HG03175 (cell line): ENCODE results near the gene AP1S2.
"Not testable (repeated sequence)": the region's sequence is repeated elsewhere in the genome, so short reads cannot be mapped to it uniquely, and the experiment has no call there.

Experiments
- ATAC-seq: cut with Tn5 transposase; IDR thresholded peaks from one replicate; pipeline ENCODE4 v1.9.1; 2021; ENCODE audit warnings: mild to moderate bottlenecking, moderate library complexity; ENCODE audit not compliant: unreplicated experiment

AP1S2 gene

DNA sequence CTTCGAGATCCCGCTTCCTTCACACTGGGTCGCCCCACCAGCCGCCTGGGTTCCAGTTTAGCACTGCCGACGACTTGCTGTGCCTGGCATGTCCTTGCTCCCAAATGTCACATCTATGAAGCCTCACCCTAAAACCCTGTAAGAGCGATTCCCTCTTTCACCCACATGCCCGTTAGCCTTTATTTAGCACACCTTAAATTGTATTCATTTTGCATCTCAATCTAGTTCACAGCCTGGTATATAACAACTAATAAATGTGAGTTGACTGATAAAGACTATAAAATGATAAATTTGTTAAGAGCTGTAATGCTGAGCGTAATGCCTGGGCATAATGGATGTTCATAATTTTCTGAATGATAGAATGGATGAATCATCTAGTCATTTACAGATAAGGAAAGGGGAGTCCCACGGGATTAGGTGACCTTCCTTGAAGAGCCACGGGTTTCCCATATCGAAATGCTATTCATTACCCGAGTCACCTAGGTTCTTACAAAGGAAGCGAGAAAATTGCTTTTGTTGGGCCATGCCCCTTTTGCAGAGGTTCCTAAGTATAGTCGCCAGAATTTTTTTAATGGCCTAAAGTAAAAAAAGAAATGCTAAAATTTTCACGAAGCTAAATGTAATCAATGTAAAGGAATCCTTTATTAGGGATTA is 1.1 kb upstream of the AP1S2 start:
- no peak for ATAC-seq

DNA sequence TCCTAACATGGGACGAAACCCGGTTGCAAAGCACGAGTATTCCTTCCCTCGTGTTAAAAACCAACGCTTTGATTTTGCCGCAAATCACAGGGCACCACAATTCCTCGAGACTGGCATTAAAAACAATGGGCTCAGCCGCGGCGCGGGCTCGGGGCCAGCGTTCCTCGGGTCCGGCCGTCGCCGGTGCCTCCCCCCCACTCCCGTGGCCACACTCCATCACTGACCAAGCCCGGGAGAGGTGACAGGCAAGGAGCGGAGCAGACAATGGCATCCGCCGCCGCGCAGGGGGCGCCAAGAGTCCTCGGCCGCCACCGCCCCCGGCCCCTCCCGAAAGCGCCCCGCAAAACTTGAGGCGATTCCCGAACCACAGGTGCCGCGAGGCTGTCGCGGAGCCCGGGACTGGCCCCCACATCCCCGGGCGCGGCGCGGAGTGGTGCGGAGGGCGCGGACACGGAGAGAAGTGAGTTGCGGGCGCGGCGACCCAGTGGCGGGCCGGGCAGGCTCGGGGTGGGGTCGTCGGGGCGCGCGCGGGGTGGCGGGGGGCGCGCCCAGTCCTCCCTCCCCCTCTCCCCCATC is 445 bp downstream of the AP1S2 start:
- ATAC-seq = peak; percentile 31

DNA sequence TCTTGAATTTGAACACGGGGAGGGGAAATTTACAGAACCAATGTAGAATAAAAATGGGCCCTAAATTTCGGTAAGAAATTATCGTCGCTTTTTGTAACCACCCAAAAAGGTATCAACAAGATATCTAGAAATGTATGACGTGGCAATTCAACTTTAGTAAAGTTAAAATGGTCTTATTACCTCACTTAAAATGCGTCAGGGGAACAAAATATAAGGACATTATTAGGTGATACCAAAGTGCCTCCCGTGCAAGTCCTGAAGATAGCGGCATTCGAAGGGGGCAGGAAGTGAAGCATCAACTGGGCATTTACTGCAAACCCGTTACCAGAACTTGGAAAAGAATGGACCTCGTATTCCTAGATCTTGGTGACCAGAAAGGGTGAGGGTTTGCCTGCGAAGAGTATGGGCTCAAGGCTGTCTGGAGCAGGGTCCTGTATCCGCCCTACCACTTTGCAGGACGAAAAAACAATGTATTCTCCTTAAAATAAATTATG is 980 bp downstream of the AP1S2 start:
- ATAC-seq = no peak

DNA sequence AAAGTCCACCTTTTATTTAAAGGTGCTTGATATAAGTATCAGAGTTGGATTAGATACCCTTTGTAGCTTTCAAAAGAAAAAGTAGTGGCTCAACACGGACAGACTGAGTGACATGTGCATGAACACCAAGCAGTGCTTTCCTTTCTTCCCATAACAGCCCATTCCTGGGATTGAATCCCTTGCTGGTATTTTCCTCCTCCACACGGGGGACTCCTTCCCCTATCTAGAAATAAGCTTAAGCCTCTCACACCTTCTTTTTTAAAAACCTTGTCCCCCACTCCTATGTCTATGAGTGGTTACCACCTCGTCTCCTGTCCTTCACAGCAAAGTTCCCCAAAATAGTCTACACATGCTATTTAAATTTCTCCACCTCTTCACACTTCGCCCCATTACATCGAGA is 5.1 kb downstream of the AP1S2 start:
- no peak for ATAC-seq

DNA sequence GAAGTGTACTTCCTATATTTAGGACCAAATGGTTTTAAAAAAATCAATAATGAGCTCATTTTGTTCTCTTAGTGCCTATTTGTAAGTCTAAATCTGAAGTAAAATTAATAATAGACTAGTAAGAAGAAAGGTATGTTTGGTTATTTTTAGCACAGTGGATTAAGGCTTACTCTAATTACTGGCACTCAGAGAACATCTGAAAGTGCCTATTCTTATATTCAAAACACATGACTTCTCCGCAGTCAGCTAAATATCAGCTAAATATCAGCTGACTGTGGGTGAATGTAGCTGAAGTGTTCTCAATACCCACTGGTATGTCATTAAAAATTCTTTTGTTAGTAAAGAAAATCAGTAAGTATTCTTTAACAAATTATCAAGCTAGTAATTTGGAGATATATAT is 6.0 kb downstream of the AP1S2 start:
- ATAC-seq = no peak

DNA sequence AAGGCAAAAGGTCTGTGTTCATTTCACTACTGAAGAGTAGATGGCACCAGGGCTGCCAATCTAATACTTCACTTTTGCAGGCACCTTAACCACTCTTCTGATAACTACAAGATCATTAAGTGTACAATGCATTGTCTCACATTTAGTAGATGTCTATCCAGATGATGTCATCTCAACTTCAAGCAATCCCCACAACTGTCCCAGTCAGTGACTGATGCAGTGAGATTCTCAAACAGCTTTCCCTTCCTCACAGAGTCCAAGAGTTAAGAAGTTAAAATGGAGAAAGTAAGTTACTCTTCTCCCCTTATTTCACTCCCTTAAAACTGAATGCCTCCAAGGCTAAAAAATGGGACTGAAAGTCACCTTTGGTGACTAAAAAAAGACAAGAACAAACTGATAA is 10.7 kb downstream of the AP1S2 start:
- ATAC-seq = no peak

DNA sequence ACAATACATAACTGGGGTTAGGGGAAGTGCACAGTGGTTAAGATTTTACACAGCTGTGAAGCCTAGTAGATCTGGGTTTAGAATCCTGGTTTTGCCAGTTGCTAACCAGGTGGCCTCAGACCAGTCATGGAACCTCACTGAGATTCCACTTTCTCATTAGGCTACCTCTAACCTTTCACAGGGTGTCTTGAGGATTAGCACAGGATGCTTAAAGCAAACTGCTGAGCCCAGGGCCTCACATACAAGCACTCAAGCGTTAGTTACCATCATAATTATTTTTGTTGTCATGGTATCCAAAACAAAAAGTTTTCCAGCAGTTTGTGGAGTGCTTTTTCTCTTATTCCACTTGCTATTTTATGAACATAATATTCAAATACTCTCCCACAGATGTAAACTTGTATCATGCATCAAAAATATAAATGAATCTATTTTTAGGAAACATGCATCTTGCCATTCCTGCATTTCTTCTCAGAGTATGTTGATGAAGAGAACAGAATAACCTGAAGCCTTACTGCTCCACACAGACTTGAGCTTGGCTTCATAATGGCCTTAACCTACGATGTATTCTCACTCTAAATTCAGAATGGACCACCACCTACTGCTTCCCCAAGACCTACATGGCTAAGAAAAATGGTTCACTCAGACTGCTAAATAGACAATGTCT is 12.6 kb downstream of the AP1S2 start:
- no peak for ATAC-seq

DNA sequence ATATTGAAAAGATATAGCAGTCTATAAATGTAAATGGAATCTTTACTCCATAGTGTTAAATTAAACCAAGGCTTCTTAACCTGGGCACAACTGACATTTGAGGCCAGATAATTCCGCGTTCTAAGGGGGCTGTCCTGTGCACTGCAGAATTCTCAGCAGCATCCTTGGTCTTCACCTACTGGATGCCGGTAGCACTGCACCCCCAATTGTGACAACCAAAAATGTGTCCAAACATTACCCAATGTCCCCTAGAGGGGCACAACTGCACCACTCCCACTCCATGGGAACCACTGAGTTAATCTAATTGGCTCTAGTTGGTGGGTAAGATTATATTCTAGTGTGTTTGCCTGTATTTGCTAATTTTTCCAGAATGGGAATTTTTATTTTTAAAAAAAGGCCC is 16.6 kb downstream of the AP1S2 start:
- ATAC-seq = no peak

DNA sequence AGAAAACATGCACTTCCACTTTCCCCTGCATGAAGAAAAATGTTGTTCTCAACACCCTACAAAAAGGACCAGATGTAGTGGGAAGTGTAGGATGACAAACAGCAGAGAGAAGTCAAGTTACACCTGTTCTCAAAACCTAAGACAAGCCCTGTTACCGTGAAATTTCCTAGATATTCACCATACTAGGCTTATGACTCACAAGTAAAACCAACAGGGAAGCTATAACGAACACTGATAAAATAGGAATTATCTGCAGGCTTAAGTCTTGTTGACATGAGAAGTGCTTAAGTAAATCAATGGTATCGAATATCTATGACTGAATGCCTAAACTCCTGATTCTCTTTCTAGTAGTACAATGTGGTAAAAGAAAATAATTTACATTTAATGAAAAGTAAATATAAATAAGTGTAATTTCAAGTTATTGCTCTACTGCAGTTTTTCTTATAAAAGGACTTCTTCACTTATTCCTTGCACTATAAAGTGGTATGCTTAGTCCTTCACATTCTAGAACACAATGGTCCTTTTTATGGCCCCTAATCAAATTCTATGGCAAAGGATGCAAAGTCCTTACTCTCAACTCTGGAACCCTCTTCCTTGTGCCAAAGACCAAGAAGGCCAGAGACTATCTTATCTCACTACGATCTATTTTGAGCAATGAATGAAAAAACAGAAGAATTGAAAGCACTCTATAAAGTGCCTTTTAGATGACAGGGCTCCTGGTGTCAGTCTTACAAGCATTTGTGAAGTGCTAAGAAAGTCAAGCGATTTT is 19.6 kb downstream of the AP1S2 start:
- no peak for ATAC-seq

DNA sequence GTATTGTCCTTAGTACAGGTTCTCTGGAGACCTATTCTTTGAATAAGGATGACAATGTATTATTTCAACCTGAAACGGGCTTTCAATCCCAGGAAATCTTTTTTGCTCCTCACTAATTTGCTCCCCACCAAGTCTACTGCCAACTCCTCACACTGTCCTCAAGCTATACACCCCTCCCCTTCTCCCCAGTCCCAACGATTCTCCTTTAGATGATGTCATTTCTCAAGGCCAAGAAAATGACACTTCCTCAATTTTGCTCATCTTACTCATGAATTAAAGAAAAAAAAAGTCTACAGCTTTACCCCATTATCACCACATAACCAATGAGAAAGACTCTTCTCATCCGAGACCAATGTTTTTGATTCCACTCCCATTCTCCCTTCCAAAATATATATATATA is 20.6 kb downstream of the AP1S2 start:
- no peak for ATAC-seq

DNA sequence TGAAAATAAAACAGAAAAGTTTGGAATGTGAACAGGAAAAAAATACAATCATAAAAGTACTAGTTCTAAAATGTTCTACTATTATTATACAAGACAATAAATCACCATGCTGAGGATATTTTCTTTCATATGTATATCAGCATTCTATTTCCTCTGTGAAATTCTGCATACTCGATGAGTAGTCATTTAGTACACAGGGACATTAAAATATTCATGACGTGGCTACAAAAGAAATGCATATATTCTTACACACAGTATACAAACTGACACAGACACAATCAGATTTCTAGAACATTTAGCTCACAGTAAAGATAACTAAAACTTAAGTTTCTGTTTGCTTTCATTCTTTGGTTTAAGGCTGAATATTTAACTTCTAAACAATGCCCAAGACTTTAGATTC is 23.3 kb downstream of the AP1S2 start:
- ATAC-seq = not testable (repeated sequence)

DNA sequence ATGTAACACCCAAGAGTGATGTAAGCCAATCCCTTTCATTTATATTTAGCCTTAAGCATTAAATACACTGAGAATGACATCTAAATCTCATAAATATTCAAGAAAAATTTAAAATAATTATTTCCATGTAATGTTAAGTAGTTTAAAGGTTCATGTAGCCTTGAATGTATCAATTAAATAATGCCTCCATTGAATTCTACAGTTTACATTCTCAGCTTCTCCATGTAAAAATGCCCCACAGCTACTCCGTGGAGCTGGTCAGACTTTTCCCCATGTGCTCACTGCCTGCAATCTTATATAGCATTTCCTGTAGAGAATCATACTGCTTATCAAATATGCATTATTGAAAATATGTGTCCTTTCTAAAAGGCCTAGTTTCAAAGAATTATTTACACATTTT is 25.4 kb downstream of the AP1S2 start:
- no peak for ATAC-seq

DNA sequence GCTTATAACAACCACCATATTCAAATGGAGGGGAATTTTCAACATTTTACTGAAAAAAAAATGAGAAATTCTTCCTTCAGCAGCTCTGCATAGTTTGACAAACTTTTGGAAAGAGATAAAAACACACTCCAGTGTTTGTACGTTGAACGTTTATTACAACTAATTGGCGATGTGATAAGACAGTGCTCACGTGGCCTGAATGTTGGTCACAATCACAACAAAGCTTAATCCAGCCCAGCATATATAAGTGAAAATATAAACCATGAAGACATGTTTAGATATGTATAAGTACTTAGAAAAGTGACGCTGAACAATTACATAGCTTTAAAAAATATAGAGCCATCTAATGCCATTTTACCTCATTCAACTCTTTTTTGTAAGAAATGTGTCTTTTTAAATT is 28.7 kb downstream of the AP1S2 start:
- ATAC-seq = no peak

DNA sequence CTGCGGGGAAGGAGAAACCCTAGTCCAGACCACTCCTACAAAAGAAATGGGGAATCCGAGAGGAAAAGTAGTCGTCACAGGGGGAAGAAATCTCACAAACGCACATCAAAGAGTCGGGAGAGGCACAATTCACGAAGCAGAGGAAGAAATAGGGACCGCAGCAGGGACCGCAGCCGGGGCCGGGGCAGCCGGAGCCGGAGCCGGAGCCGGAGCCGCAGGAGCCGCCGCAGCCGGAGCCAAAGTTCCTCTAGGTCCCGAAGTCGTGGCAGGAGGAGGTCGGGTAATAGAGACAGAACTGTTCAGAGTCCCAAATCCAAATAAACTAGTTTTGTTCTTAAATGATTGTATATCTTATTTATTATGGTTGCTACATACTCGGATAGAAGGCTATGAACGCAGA is 31.7 kb downstream of the AP1S2 start:
- ATAC-seq = no peak

DNA sequence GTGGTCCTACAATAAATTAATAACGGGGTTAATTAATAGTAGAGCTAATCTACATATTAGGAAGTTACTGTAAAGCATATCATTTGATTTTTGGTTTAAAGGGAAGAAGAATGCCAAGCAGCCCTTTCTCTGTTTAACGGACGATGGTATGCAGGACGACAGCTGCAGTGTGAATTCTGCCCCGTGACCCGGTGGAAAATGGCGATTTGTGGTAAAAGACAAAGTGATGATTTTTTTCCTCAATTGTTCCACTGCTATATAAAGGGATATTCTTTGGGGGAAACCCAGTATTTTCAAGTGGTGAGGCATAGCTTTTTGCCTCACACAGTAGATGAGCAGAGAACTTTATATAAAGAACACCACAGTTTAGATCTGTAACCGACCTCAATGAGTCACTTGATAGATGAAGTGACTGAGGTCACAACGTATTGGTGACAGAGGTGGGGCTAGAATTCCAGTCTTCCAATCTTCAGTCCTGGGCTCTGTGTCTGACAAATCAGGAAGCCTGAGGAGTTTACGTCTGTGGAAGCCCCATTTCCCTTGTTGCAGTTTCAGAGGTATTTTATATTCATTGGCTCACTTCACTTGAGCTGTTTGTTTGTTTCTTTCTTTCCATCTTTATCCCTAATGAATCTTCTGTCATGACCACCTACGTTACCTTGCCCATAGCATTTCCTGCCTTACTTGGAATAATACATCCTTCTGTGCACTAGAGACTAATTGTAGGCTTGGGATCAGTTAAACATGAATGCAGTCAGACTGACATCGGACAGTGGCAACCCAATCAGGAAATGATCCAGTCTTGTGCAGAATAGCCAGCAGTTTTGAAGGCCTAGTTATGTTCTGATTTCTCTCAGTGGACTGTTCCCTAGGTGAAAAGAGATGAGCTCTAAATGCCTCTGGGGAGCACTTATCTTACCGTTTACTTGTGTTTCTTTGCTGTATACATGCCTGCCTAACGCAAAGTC is 34.2 kb downstream of the AP1S2 start:
- ATAC-seq = no peak

DNA sequence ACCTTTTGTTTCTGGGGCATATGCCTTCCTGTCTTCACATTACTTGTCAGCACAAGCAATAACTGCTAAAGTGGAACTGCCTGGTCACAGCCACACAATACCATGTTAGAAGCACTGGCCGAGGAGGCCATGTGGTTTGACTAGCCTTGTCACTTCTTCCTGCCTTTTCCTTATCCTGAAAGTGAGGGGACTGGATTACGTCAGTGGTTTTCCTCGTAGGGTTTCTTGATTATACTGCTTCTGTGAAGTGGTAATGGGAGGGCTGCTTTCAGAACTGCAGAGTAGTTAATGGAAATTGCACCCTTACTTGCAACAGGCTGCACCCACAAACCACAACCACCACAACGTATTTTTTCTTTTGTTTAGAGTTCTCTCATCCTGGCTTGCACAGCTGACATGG is 37.7 kb downstream of the AP1S2 start:
- no peak for ATAC-seq

DNA sequence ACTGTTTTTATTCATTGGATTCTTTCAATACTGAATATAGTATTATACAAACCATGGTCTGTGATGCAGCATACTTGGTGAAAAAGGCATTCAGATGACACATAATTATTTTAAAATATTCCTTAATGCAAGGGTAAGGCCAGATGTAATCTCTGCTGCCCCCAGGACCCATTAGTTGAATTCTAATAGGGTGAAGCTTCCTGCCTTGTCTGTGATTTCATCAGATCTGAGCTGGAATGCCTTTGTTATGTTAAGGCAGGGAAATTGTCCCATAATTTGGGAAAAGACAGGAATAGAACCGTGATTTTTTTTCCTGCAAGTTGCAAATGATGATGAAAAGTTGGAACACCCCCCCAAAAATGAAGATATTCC is 38.2 kb downstream of the AP1S2 start:
- no peak for ATAC-seq

DNA sequence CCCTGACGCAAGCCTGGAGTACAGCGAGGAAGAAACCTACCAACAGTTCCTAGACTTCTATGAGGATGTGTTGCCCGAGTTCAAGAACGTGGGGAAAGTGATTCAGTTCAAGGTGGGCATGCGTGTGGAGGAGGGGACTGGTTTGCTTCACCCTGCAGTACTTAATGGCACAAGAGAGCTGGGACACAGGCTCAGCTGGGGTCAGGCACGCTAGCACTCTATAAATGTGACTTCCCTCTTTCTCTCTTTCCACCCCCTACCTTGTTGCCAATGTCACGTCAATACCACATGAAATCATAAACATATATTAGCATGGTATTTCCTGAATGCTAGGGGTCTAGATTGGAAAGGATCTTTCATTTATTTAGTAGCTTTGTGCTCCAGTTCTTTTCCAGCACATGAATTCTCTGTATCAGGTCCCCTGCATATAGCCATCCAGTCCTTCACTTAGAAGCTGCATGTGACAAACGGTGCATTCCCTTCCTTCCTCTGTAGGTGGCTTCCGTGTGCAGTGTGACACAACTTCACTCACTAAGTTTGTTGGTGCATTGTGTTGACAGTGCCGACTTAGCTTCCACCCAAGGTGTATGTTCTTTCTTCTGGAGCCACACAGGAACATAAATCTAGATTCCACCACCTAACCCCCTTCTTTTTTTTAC is 38.7 kb downstream of the AP1S2 start:
- ATAC-seq = peak; percentile 56

DNA sequence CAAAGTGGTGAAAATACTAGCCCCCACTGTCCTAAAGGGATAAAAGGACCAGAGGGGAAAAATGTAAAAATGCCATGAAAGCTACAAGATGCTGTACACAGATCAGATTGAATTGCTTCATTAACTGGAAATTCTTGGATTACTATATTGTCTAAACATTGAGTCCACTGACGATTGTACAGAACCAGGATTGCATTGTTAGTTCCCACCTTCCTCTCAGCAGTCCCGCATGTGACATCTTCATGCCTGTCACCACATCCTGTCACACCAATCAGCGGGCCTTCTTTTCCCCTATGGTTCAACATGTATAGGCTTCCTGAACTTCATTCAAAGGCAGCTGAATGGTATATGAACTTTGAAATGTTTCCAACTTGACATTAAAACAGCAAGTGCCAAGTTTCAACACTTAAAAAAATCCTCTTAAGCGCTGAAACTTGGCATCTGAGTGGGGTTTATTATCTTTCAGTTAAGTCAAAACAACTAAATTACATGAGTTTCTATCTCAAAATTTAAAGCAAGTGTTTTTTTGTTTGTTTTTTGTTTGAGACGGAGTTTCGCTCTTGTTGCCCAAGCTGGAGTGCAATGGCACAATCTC is 39.7 kb downstream of the AP1S2 start:
- no peak for ATAC-seq

DNA sequence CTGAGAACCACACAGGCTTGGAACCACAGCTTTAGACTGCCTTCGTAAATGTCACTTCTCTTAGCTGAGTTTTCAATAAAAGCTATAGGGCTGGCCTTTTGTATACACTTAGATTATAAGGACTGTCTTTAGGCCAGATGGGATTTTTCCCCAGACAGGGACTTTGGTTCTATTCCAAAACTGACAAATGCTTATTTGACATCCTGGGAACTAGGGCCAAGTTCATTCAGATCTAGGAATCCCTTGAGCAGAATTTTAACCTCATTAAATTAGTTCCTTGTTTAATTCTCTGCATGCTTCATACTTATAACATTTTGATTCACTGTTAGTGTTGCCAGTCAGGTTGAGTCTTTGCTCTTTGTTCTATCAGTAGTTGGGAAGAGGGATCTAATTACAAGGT is 41.2 kb downstream of the AP1S2 start:
- no peak for ATAC-seq
